Mesendoderm (in vitro differentiated cells): ENCODE data around the gene CSTPP1.
"Not testable (repeated sequence)": the region's sequence is repeated elsewhere in the genome, so short reads cannot be mapped to it uniquely, and the experiment has no call there.

ENCODE experiments used
- DNase-seq: peaks from one replicate; pipeline ENCODE4 v3.0.0; 2013
- H2AK5ac ChIP-seq: 2 replicates; pipeline ENCODE4 v1.6.1; 2013; ENCODE audit warnings: low read length, inconsistent platforms
- H2BK120ac ChIP-seq: 2 replicates; pipeline ENCODE4 v1.6.1; 2013; ENCODE audit warnings: low read depth, mild to moderate bottlenecking, low read length, moderate library complexity, mixed read lengths
- H2BK15ac ChIP-seq: replicated peaks from 2 replicates; pipeline ENCODE4 v1.6.1; 2013; ENCODE audit warnings: low read depth, mild to moderate bottlenecking, moderate library complexity
- H2BK5ac ChIP-seq: 2 replicates; pipeline ENCODE4 v1.6.1; 2013; ENCODE audit warnings: low read length, inconsistent platforms
- H3K18ac ChIP-seq: 2 replicates; pipeline ENCODE4 v1.6.1; 2013; ENCODE audit warnings: mild to moderate bottlenecking, low read length, mixed read lengths
- H3K23ac ChIP-seq: one replicate; pipeline ENCODE4 v1.6.1; 2013; ENCODE audit warnings: low read length
- H3K27ac ChIP-seq: 2 replicates; pipeline ENCODE4 v1.5.1; 2013; ENCODE audit warnings: low read depth, mild to moderate bottlenecking, inconsistent platforms, low read length, moderate library complexity
- H3K27me3 ChIP-seq: 2 replicates; pipeline ENCODE4 v1.6.1; 2013; ENCODE audit warnings: low read length, control low read depth, mild to moderate bottlenecking, inconsistent platforms; ENCODE audit not compliant: insufficient read depth, poor library complexity
- H3K36me3 ChIP-seq: 2 replicates; pipeline ENCODE4 v1.6.1; 2013; ENCODE audit warnings: low read length, inconsistent platforms; ENCODE audit not compliant: control insufficient read depth, insufficient read depth
- H3K4ac ChIP-seq: one replicate; pipeline ENCODE4 v1.6.1; 2013; ENCODE audit warnings: low read depth, mild to moderate bottlenecking, low read length, moderate library complexity
- H3K4me1 ChIP-seq: 2 replicates; pipeline ENCODE4 v1.6.1; 2013; ENCODE audit warnings: low read depth, low read length, inconsistent platforms; ENCODE audit not compliant: control insufficient read depth
- H3K4me2 ChIP-seq: 2 replicates; pipeline ENCODE4 v1.6.1; 2013; ENCODE audit warnings: low read length
- H3K4me3 ChIP-seq: 2 replicates; pipeline ENCODE4 v1.5.1; 2013; ENCODE audit warnings: mild to moderate bottlenecking, low read length
- H3K56ac ChIP-seq: one replicate; pipeline ENCODE4 v1.6.1; 2013; ENCODE audit warnings: low read length
- H3K79me1 ChIP-seq: 2 replicates; pipeline ENCODE4 v1.6.1; 2013; ENCODE audit warnings: low read length, inconsistent platforms
- H3K79me2 ChIP-seq: 2 replicates; pipeline ENCODE4 v1.6.1; 2013; ENCODE audit warnings: mild to moderate bottlenecking, low read length; ENCODE audit not compliant: control insufficient read depth, insufficient read depth
- H3K9ac ChIP-seq: 2 replicates; pipeline ENCODE4 v1.6.1; 2013; ENCODE audit warnings: low read length, inconsistent platforms
- H4K5ac ChIP-seq: one replicate; pipeline ENCODE4 v1.6.1; 2013; ENCODE audit warnings: low read length
- H4K8ac ChIP-seq: one replicate; pipeline ENCODE4 v1.6.1; 2013; ENCODE audit warnings: low read depth, mild to moderate bottlenecking, control low read depth, low read length, moderate library complexity
- WGBS: extraction: QIAGEN DNeasy Blood & Tissue Kit; methylation state at CpG from one replicate; pipeline ENCODE4 v1.1.7; 2013; ENCODE audit warnings: low lambda C conversion rate, missing lambda C conversion rate; ENCODE audit not compliant: insufficient coverage; ENCODE audit errors: extremely low coverage; 5-methylcytosine and 5-hydroxymethylcytosine counted together

The CSTPP1 gene

GRCh38 chr11:47107744-47108143 is 171.2 kb downstream of the CSTPP1 start:
- H3K27me3 ChIP-seq, result no peaks in the 10 kb centered on the region
- H3K56ac ChIP-seq, result no peak overlapping the region
- no peak overlapping the region for H2BK120ac ChIP-seq
- H3K79me2 ChIP-seq, result no peaks in the 10 kb centered on the region
- no peak overlapping the region for H3K27ac ChIP-seq
- H3K79me1 ChIP-seq, result no peaks in the 10 kb centered on the region
- H3K9ac ChIP-seq, result no peak overlapping the region
- DNase-seq, result no peak
- no peak overlapping the region for H4K8ac ChIP-seq
- H2BK15ac ChIP-seq, result no peak overlapping the region
- no peak overlapping the region for H3K4me2 ChIP-seq
- H3K4me3 ChIP-seq, result no peak overlapping the region
- no peaks in the 10 kb centered on the region for H3K36me3 ChIP-seq
- H4K5ac ChIP-seq, result no peak overlapping the region
- no peak overlapping the region for H2AK5ac ChIP-seq
- no CpG with 5 or more reads among the region's 6 CpGs for WGBS
- no peak overlapping the region for H3K18ac ChIP-seq
- no peak overlapping the region for H3K23ac ChIP-seq
- no peak overlapping the region for H3K4ac ChIP-seq
- H3K4me1 ChIP-seq, result peaks cover 9% of the 10 kb centered on the region
- no peak overlapping the region for H2BK5ac ChIP-seq

- Histone ChIP-seq H3K56ac (no peak overlapping the region), H3K27ac (no peak overlapping the region), H3K4me3 (no peak overlapping the region), H2AK5ac (no peak overlapping the region), H2BK15ac (no peak overlapping the region), H3K23ac (no peak overlapping the region), H3K9ac (no peak overlapping the region), H2BK5ac (no peak overlapping the region), H3K4me2 (no peak overlapping the region), H2BK120ac (no peak overlapping the region), H4K8ac (no peak overlapping the region), H3K18ac (no peak overlapping the region), H3K79me1 (no peaks in the 10 kb centered on the region), H3K27me3 (no peaks in the 10 kb centered on the region), H3K4me1 (peaks cover 9% of the 10 kb centered on the region), H3K79me2 (no peaks in the 10 kb centered on the region), H3K36me3 (no peaks in the 10 kb centered on the region), H3K4ac (no peak overlapping the region), H4K5ac (no peak overlapping the region)
- WGBS, result no CpG with 5 or more reads among the region's 4 CpGs
- DNase-seq, result no peak
These were observed 171.7 kb downstream of the CSTPP1 start for GRCh38 chr11:47108214-47108613.

- no peaks in the 10 kb centered on the region for H3K79me2 ChIP-seq
- H2BK5ac ChIP-seq, result no peak overlapping the region
- no peak overlapping the region for H3K27ac ChIP-seq
- H3K56ac ChIP-seq, result no peak overlapping the region
- H2BK120ac ChIP-seq, result no peak overlapping the region
- H3K4me2 ChIP-seq, result no peak overlapping the region
- H4K5ac ChIP-seq, result no peak overlapping the region
- no peak overlapping the region for H3K9ac ChIP-seq
- no peaks in the 10 kb centered on the region for H3K79me1 ChIP-seq
- no peaks in the 10 kb centered on the region for H3K36me3 ChIP-seq
- H3K18ac ChIP-seq, result no peak overlapping the region
- no peak overlapping the region for H3K4me3 ChIP-seq
- no peak overlapping the region for H2AK5ac ChIP-seq
- H3K23ac ChIP-seq, result no peak overlapping the region
- no peaks in the 10 kb centered on the region for H3K27me3 ChIP-seq
- no CpG with 5 or more reads among the region's 6 CpGs for WGBS
- H2BK15ac ChIP-seq, result no peak overlapping the region
- H3K4ac ChIP-seq, result no peak overlapping the region
- peaks cover 7% of the 10 kb centered on the region for H3K4me1 ChIP-seq
- H4K8ac ChIP-seq, result no peak overlapping the region
- peak; percentile 31 for DNase-seq
These were observed 172.6 kb downstream of the CSTPP1 start for GRCh38 chr11:47109051-47109726.

GRCh38 chr11:47109727-47110246 is 173.2 kb downstream of the CSTPP1 start:
- Histone ChIP-seq H3K27ac (no peak overlapping the region), H3K79me1 (no peaks in the 10 kb centered on the region), H3K4me2 (no peak overlapping the region), H3K56ac (no peak overlapping the region), H3K4ac (no peak overlapping the region), H2BK15ac (no peak overlapping the region), H4K8ac (no peak overlapping the region), H2BK5ac (no peak overlapping the region), H3K4me1 (peaks cover 2% of the 10 kb centered on the region), H4K5ac (peak overlapping the region; percentile 27), H3K23ac (no peak overlapping the region), H3K36me3 (no peaks in the 10 kb centered on the region), H3K27me3 (no peaks in the 10 kb centered on the region), H3K9ac (no peak overlapping the region), H2BK120ac (no peak overlapping the region), H3K4me3 (no peak overlapping the region), H3K18ac (no peak overlapping the region), H2AK5ac (no peak overlapping the region), H3K79me2 (no peaks in the 10 kb centered on the region)
- no peak for DNase-seq
- WGBS, result no CpG with 5 or more reads among the region's 3 CpGs

- no peak overlapping the region for H3K56ac ChIP-seq
- no peak overlapping the region for H3K4me3 ChIP-seq
- WGBS, result no CpG with 5 or more reads among the region's 8 CpGs
- no peak overlapping the region for H3K27ac ChIP-seq
- H3K4ac ChIP-seq, result no peak overlapping the region
- no peak overlapping the region for H2BK120ac ChIP-seq
- no peak overlapping the region for H3K23ac ChIP-seq
- H2BK5ac ChIP-seq, result no peak overlapping the region
- no peaks in the 10 kb centered on the region for H3K4me1 ChIP-seq
- H3K18ac ChIP-seq, result no peak overlapping the region
- H4K5ac ChIP-seq, result no peak overlapping the region
- H2BK15ac ChIP-seq, result no peak overlapping the region
- H2AK5ac ChIP-seq, result no peak overlapping the region
- DNase-seq, result no peak
- H3K4me2 ChIP-seq, result no peak overlapping the region
- no peaks in the 10 kb centered on the region for H3K79me1 ChIP-seq
- H3K79me2 ChIP-seq, result no peaks in the 10 kb centered on the region
- H4K8ac ChIP-seq, result no peak overlapping the region
- H3K9ac ChIP-seq, result no peak overlapping the region
- H3K36me3 ChIP-seq, result no peaks in the 10 kb centered on the region
- no peaks in the 10 kb centered on the region for H3K27me3 ChIP-seq
These were observed 174.8 kb downstream of the CSTPP1 start for GRCh38 chr11:47111318-47111804.

- H2BK5ac ChIP-seq, H3K79me2 ChIP-seq, H3K27me3 ChIP-seq, H3K18ac ChIP-seq, DNase-seq, H3K27ac ChIP-seq, H3K56ac ChIP-seq, H3K4me3 ChIP-seq, H3K36me3 ChIP-seq, H4K8ac ChIP-seq, H4K5ac ChIP-seq, H3K4me2 ChIP-seq, H3K4ac ChIP-seq, H3K9ac ChIP-seq, H2BK120ac ChIP-seq, H2AK5ac ChIP-seq, H2BK15ac ChIP-seq, H3K23ac ChIP-seq, H3K4me1 ChIP-seq, H3K79me1 ChIP-seq: not testable (repeated sequence)
- WGBS, result no CpG with 5 or more reads among the region's 4 CpGs
These were observed 176.4 kb downstream of the CSTPP1 start for GRCh38 chr11:47112941-47113340.
